Islet precursor cell (in vitro differentiated cells): ENCODE data around the gene PLXDC1.

ENCODE experiments used
- DNase-seq: peaks from one replicate; pipeline ENCODE4 v3.0.0-alpha.2; 2018

PLXDC1 gene

GRCh38 chr17:39151150-39151942 lies at the start of gene PLXDC1:
PLXDC1 (minus strand) TSS chr17:39151637; CDS start chr17:39151437, 200 bp downstream.
- peak; percentile 75 for DNase-seq

- no peak for DNase-seq
These were observed 49.6 kb upstream of the PLXDC1 start for GRCh38 chr17:39200957-39201510.

GRCh38 chr17:39200070-39200879 lies 48.8 kb upstream of the PLXDC1 start, which contains the start of gene RPL19:
RPL19 (plus strand) TSS chr17:39200283; CDS start chr17:39200345, 62 bp downstream.
- peak; percentile 87 for DNase-seq

GRCh38 chr17:39199820-39200069 lies 48.3 kb upstream of the PLXDC1 start:
- DNase-seq = peak; percentile 96

- no peak for DNase-seq
These were observed 46.7 kb upstream of the PLXDC1 start for GRCh38 chr17:39198186-39198566.

- DNase-seq = peak; percentile 97
These were observed 46.1 kb upstream of the PLXDC1 start, which contains the start of gene CACNB1 for GRCh38 chr17:39197380-39198185. CACNB1 (minus strand) TSS chr17:39197669; CDS start chr17:39197495, 174 bp downstream.

GRCh38 chr17:39196808-39197291 lies 45.4 kb upstream of the PLXDC1 start:
- DNase-seq = no peak

GRCh38 chr17:39196241-39196807 lies 44.9 kb upstream of the PLXDC1 start:
- no peak for DNase-seq

- no peak for DNase-seq
These were observed 44.2 kb upstream of the PLXDC1 start for GRCh38 chr17:39195568-39196160.

- no peak for DNase-seq
These were observed 43.6 kb upstream of the PLXDC1 start for GRCh38 chr17:39194985-39195524.

- peak; percentile 97 for DNase-seq
These were observed 42.9 kb upstream of the PLXDC1 start for GRCh38 chr17:39194089-39194984.

GRCh38 chr17:39193346-39193745 lies 41.9 kb upstream of the PLXDC1 start:
- DNase-seq = no peak

- DNase-seq = no peak
These were observed 41.5 kb upstream of the PLXDC1 start for GRCh38 chr17:39192901-39193300.

- DNase-seq = no peak
These were observed 40.5 kb upstream of the PLXDC1 start for GRCh38 chr17:39191750-39192510.

GRCh38 chr17:39187152-39187830 lies 35.9 kb upstream of the PLXDC1 start:
- no peak for DNase-seq

- DNase-seq = peak; percentile 55
These were observed 35.1 kb upstream of the PLXDC1 start for GRCh38 chr17:39186481-39187002.

GRCh38 chr17:39183720-39184119 lies 32.3 kb upstream of the PLXDC1 start:
- peak; percentile 51 for DNase-seq

GRCh38 chr17:39183045-39183444 lies 31.6 kb upstream of the PLXDC1 start:
- no peak for DNase-seq

GRCh38 chr17:39181303-39181702 lies 29.9 kb upstream of the PLXDC1 start:
- no peak for DNase-seq
